MG63 (cell line): ENCODE measurements around the gene OR14K1. TPM values are rescaled to one million over a fixed set of nuclear protein-coding genes. Genes with fewer than 3 reads are reported as not detected.
A peak's percentile ranks its signal among the peaks of the same experiment; 100 is the strongest.
"Not testable (repeated sequence)": the region's sequence is repeated elsewhere in the genome, so short reads cannot be mapped to it uniquely, and the experiment has no call there.

Experiments used
- DNase-seq: peaks from one replicate; pipeline ENCODE4 v3.0.0-alpha.2; 2020
- H3K27me3 ChIP-seq: fragments of 250-450 bp; sonication (Bioruptor Pico); 2 replicates; pipeline ENCODE4 v1.5.1; 2020; ENCODE audit warnings: mild to moderate bottlenecking, moderate library complexity
- H3K36me3 ChIP-seq: fragments of 250-450 bp; sonication (Bioruptor Pico); 2 replicates; pipeline ENCODE4 v1.5.1; 2020; ENCODE audit warnings: mild to moderate bottlenecking, moderate library complexity
- H3K4me3 ChIP-seq: fragments of 250-450 bp; sonication (Bioruptor Pico); 2 replicates; pipeline ENCODE4 v1.5.1; 2020; ENCODE audit warnings: mild to moderate bottlenecking, moderate library complexity
- H3K9me3 ChIP-seq: fragments of 250-450 bp; sonication (Bioruptor Pico); 2 replicates; pipeline ENCODE4 v1.5.1; 2020; ENCODE audit warnings: mild to moderate bottlenecking, moderate library complexity
- total RNA-seq: library from RNA; depleted of rRNA; stranded (reverse); fragments of >200 nt; shearing (Covaris generic); gene quantifications from 2 replicates; pipeline ENCODE4 v1.2.3, GENCODE V29; 2014; ENCODE audit warnings: low replicate concordance; rRNA removed

Gene OR14K1
- total RNA-seq, result not detected in 2 replicates

- Histone ChIP-seq H3K4me3 (no peak within 1 kb of the TSS), H3K36me3 (no peaks in the 10 kb centered on the region), H3K9me3 (no peaks in the 10 kb centered on the region; the same call in 1 of the 2 replicates), H3K27me3 (no peaks in the 10 kb centered on the region)
- DNase-seq, result no peak
Observed at GRCh38 chr1:247738315-247738714, at the start of gene OR14K1. Gene OR14K1, plus strand, starts transcription at chr1:247738615. Its CDS starts 0 bp downstream, at chr1:247738615.

GRCh38 chr1:247701338-247701737 lies 37.1 kb upstream of the OR14K1 start:
- no peak for DNase-seq

GRCh38 chr1:247710681-247711080 lies 27.7 kb upstream of the OR14K1 start:
- DNase-seq, H3K9me3 ChIP-seq, H3K36me3 ChIP-seq, H3K4me3 ChIP-seq, H3K27me3 ChIP-seq: not testable (repeated sequence)

More at GRCh38 chr1:247701338-247701737, 37.1 kb upstream of the OR14K1 start:
- Histone ChIP-seq H3K9me3 (no peaks in the 10 kb centered on the region), H3K4me3 (no peak overlapping the region), H3K27me3 (no peaks in the 10 kb centered on the region), H3K36me3 (no peaks in the 10 kb centered on the region)

GRCh38 chr1:247713753-247714152 lies 24.7 kb upstream of the OR14K1 start:
- no peak for DNase-seq
- Histone ChIP-seq H3K27me3 (no peaks in the 10 kb centered on the region), H3K4me3 (no peak overlapping the region), H3K9me3 (no peaks in the 10 kb centered on the region), H3K36me3 (no peaks in the 10 kb centered on the region)

- H3K4me3 ChIP-seq, result no peak within 1 kb of the TSS
- no peak for DNase-seq
- peaks cover 8% of the 10 kb centered on the region for H3K9me3 ChIP-seq
- H3K27me3 ChIP-seq, result no peaks in the 10 kb centered on the region
- no peaks in the 10 kb centered on the region for H3K36me3 ChIP-seq
Observed at GRCh38 chr1:247716546-247716945, 21.9 kb upstream of the OR14K1 start, which contains the start of gene OR6F1. Gene OR6F1, minus strand, starts transcription at chr1:247716646. Its CDS starts 3,891 bp downstream, at chr1:247712755.

- Histone ChIP-seq H3K4me3 (no peak overlapping the region), H3K36me3 (no peaks in the 10 kb centered on the region), H3K9me3 (peaks cover 8% of the 10 kb centered on the region), H3K27me3 (no peaks in the 10 kb centered on the region)
- no peak for DNase-seq
Observed at GRCh38 chr1:247721222-247721621, 17.2 kb upstream of the OR14K1 start.

GRCh38 chr1:247740721-247741120 lies 2.3 kb downstream of the OR14K1 start:
- DNase-seq, result no peak
- no peaks in the 10 kb centered on the region for H3K27me3 ChIP-seq
- H3K9me3 ChIP-seq, result no peaks in the 10 kb centered on the region; the same call in 1 of the 2 replicates
- H3K36me3 ChIP-seq, result no peaks in the 10 kb centered on the region
- H3K4me3 ChIP-seq, result no peak overlapping the region

GRCh38 chr1:247741756-247742155 lies 3.3 kb downstream of the OR14K1 start:
- Histone ChIP-seq H3K27me3 (no peaks in the 10 kb centered on the region), H3K9me3 (no peaks in the 10 kb centered on the region; the same call in 1 of the 2 replicates), H3K36me3 (no peaks in the 10 kb centered on the region), H3K4me3 (no peak overlapping the region)
- no peak for DNase-seq

- not testable (repeated sequence) for H3K9me3 ChIP-seq, H3K36me3 ChIP-seq, H3K4me3 ChIP-seq, H3K27me3 ChIP-seq
- peak; percentile 9 for DNase-seq
Observed at GRCh38 chr1:247742215-247742760, 3.9 kb downstream of the OR14K1 start.

GRCh38 chr1:247746391-247746935 lies 8.0 kb downstream of the OR14K1 start:
- Histone ChIP-seq H3K9me3 (0 out of 2 replicates have a peak, but pooled peaks cover 3% of the 10 kb centered on the region), H3K36me3 (no peaks in the 10 kb centered on the region), H3K4me3 (no peak overlapping the region), H3K27me3 (no peaks in the 10 kb centered on the region)
- DNase-seq, result peak; percentile 60

- DNase-seq, result peak; percentile 8
- Histone ChIP-seq H3K27me3 (no peaks in the 10 kb centered on the region), H3K4me3 (no peak overlapping the region), H3K9me3 (0 out of 2 replicates have a peak, but pooled peaks cover 3% of the 10 kb centered on the region), H3K36me3 (no peaks in the 10 kb centered on the region)
Observed at GRCh38 chr1:247747616-247748015, 9.2 kb downstream of the OR14K1 start.

GRCh38 chr1:247748041-247748440 lies 9.6 kb downstream of the OR14K1 start, which contains the start of gene OR14A2:
Gene OR14A2, minus strand, starts transcription at chr1:247748141.
- H3K9me3 ChIP-seq, result 0 out of 2 replicates have a peak, but pooled peaks cover 3% of the 10 kb centered on the region
- H3K36me3 ChIP-seq, result no peaks in the 10 kb centered on the region
- H3K4me3 ChIP-seq, result no peak within 1 kb of the TSS
- no peak for DNase-seq
- H3K27me3 ChIP-seq, result no peaks in the 10 kb centered on the region

GRCh38 chr1:247749870-247750269 lies 11.5 kb downstream of the OR14K1 start:
- no peak for DNase-seq
- Histone ChIP-seq H3K4me3 (no peak overlapping the region), H3K27me3 (no peaks in the 10 kb centered on the region), H3K9me3 (0 out of 2 replicates have a peak, but pooled peaks cover 3% of the 10 kb centered on the region), H3K36me3 (no peaks in the 10 kb centered on the region)

GRCh38 chr1:247754311-247754710 lies 15.9 kb downstream of the OR14K1 start:
- not testable (repeated sequence) for H3K9me3 ChIP-seq, DNase-seq, H3K27me3 ChIP-seq, H3K4me3 ChIP-seq, H3K36me3 ChIP-seq

GRCh38 chr1:247760456-247760855 lies 22.0 kb downstream of the OR14K1 start, which contains the start of gene OR1C1:
Gene OR1C1, minus strand, starts transcription at chr1:247760556. Its CDS starts 2,150 bp downstream, at chr1:247758406.
- H3K4me3 ChIP-seq, result no peak within 1 kb of the TSS
- H3K9me3 ChIP-seq, result no peaks in the 10 kb centered on the region
- H3K27me3 ChIP-seq, result no peaks in the 10 kb centered on the region
- DNase-seq, result no peak
- no peaks in the 10 kb centered on the region for H3K36me3 ChIP-seq

GRCh38 chr1:247769603-247770002 lies 31.2 kb downstream of the OR14K1 start:
- Histone ChIP-seq H3K36me3 (no peaks in the 10 kb centered on the region), H3K27me3 (no peaks in the 10 kb centered on the region), H3K9me3 (no peaks in the 10 kb centered on the region), H3K4me3 (no peak overlapping the region)
- no peak for DNase-seq
